Gastroesophageal sphincter (tissue), 3 donors: ENCODE data around the gene TMCC3.

ENCODE experiments used
- CTCF ChIP-seq, 4 experiments: fragments of 200-600 bp in 2 of 4; fragments of 450-650 bp in 2 of 4; sonication (generic) in 1 of 4; IDR thresholded peaks; one replicate each; pipeline ENCODE4 v1.5.1; 2017 to 2019; ENCODE audit warnings: antibody characterized with exemption in 4 of 4, mild to moderate bottlenecking in 2 of 4, moderate library complexity in 2 of 4
- EP300 ChIP-seq: sonication (generic); formaldehyde crosslinking; IDR thresholded peaks from one replicate; pipeline ENCODE4 v1.6.1; 2017; ENCODE audit warnings: antibody characterized with exemption, mild to moderate bottlenecking
- POLR2A ChIP-seq, 2 donors: fragments of 450-650 bp; IDR thresholded peaks; one replicate each; pipeline ENCODE4 v1.6.1; 2017; ENCODE audit warnings: antibody characterized with exemption in 2 of 2, mild to moderate bottlenecking in 2 of 2, moderate library complexity in 1 of 2
- POLR2AphosphoS5 ChIP-seq: sonication (generic); formaldehyde crosslinking; IDR thresholded peaks from one replicate; pipeline ENCODE4 v1.6.1; 2017; ENCODE audit warnings: antibody characterized with exemption

DNA sequence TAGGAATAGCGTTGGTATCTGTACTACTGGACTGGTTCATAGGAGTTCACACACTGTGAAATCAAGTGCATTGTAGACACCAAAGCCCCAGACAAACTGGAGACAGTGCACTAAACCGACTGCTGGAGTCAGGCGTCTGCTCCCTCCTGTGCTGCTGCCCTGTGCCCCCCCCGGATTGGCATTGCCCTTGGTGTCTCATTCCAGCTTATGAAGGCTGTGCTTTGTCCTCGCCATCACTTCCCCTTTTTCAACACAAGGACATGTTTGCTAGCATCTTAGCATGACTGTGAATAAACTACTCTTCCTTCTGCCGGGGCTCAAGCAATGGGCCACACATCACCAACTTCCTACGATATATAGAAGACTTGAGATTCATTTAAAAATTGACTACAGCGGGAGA is 84.0 kb downstream of the TMCC3 start:
- TF ChIP-seq POLR2A (IDR thresholded peaks at IDR 0.05) (no peak), CTCF (IDR thresholded peaks at IDR 0.05) (no peak), EP300 (no peak), POLR2AphosphoS5 (no peak)
